Pancreas (tissue), 10 donors: Measurements from ENCODE around the gene TSC22D1. TPM values are rescaled to one million over a fixed set of nuclear protein-coding genes. Genes with fewer than 3 reads are reported as not detected.

ENCODE experiments used
- ATAC-seq, 4 donors: fragments of 200-7000 bp; cut with Tn5 transposase; one replicate each; pipeline versions ENCODE4 v1.8.0 to v1.9.1; 2020; ENCODE audit warnings: mild to moderate bottlenecking in 4 of 4, moderate library complexity in 4 of 4
- DNase-seq, 6 donors: peaks; one replicate each; pipeline ENCODE4 v3.0.0-alpha.2; 2020
- FAIRE-seq: peaks from 2 replicates; lab custom pipeline; 2012; peaks lifted over from hg19 to GRCh38; lab: Jason Lieb, UNC
- H3K27ac ChIP-seq, 4 donors: fragments of 200-600 bp; sonication (generic); 1 replicate in 3 of 4; 2 replicates in 1 of 4; pipeline versions ENCODE4 v1.5.0 to v1.8.0; 2020
- H3K27me3 ChIP-seq, 4 donors: fragments of 200-600 bp; one replicate each; pipeline ENCODE4 v1.8.0; 2021
- H3K36me3 ChIP-seq, 3 donors: fragments of 200-600 bp; sonication (generic) in 1 of 3; one replicate each; pipeline versions ENCODE4 v1.5.0 to v1.8.0; 2020 to 2021
- H3K4me1 ChIP-seq, 3 donors: fragments of 200-600 bp; one replicate each; pipeline ENCODE4 v1.8.0; 2021
- H3K4me3 ChIP-seq, 4 donors: fragments of 200-600 bp; sonication (generic) in 2 of 4; one replicate each; pipeline versions ENCODE4 v1.5.0 to v1.8.0; 2020 to 2021
- H3K9me3 ChIP-seq, 4 donors: fragments of 200-600 bp; one replicate each; pipeline ENCODE4 v1.8.0; 2021
- WGBS, 2 donors: extraction: QIAGEN DNeasy Blood & Tissue Kit; methylation state at CpG; one replicate each; pipeline ENCODE4 v1.1.7; 2013; 5-methylcytosine and 5-hydroxymethylcytosine counted together
- intact Hi-C, 3 donors: fragments of 100-400 bp; cut with DNase I; formaldehyde crosslinking; loops; one replicate each; pipeline versions ENCODE4 v1.11.1 to v1.14.2; 2022
- polyA plus RNA-seq, 2 donors: library from polyadenylated mRNA; stranded (reverse); fragments of 200-250 nt; gene quantifications; one replicate each; pipeline ENCODE4 v1.2.3, GENCODE V29; 2013
- total RNA-seq, 6 donors: library from RNA; stranded (reverse); fragmentation: NEBNext Ultra II Directional in 4 of 6; extraction: Animal tissue kit (Norgen Biotek cat#: 25700) in 4 of 6; gene quantifications; one replicate each; pipeline versions ENCODE4 v1.2.1 to v1.2.4, GENCODE V29; 2021 to 2023
- TF ChIP-seq, protein P1 (sequence below), 4 donors: fragments of 200-600 bp; sonication (generic) in 3 of 4; IDR thresholded peaks; one replicate each; pipeline versions ENCODE4 v1.5.0 to v1.8.0; 2021; ENCODE audit warnings: antibody characterized with exemption in 4 of 4
- donor health status: healthy with polysubstance abuse.
- donor health status: DM: no; HTN: no; CAD: no; lungs with moderate emphysema.
- donor health status: DM: no; HTN: no; CAD: no.
- donor health status: control.
- donor health status: control.
- donor health status: Bipolar disorder and iron deficiency.
- donor health status: DM: yes; HTN: yes; CAD: no.
- donor health status: DM: no; HTN: no; CAD: no.
- donor health status: DM: no; HTN: no; CAD: no.
- donor health status: DM: yes; HTN: yes; CAD: no.

Gene TSC22D1
- total and polyA plus RNA-seq, 8 donors = 16.8 to 49.9 (median 30.2) TPM

DNA sequence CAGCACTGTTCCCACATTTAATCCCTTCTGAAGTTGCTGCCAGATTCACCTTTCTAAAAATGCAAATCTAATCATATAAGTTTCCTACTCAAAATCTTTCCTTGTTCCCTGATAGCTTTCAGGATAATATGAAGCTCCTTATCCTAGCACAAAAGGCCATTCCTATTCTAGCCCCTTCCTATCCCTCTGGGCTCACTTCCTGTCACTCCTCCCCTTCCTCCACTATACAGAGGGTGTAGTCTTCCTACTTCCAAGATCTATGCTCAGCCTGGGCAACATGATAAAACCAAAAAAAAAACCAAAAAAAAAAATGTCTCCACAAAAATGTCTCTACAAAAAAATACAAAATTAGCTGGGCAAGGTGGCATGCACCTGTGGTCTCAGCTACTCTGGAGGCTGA is 78.3 kb downstream of the TSC22D1 start:
- TF ChIP-seq, protein P1, sequence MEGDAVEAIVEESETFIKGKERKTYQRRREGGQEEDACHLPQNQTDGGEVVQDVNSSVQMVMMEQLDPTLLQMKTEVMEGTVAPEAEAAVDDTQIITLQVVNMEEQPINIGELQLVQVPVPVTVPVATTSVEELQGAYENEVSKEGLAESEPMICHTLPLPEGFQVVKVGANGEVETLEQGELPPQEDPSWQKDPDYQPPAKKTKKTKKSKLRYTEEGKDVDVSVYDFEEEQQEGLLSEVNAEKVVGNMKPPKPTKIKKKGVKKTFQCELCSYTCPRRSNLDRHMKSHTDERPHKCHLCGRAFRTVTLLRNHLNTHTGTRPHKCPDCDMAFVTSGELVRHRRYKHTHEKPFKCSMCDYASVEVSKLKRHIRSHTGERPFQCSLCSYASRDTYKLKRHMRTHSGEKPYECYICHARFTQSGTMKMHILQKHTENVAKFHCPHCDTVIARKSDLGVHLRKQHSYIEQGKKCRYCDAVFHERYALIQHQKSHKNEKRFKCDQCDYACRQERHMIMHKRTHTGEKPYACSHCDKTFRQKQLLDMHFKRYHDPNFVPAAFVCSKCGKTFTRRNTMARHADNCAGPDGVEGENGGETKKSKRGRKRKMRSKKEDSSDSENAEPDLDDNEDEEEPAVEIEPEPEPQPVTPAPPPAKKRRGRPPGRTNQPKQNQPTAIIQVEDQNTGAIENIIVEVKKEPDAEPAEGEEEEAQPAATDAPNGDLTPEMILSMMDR (IDR thresholded peaks at IDR 0.05) = no peak
- ATAC-seq (no peak), FAIRE-seq (no peak), DNase-seq (no peak)
- Histone ChIP-seq H3K4me1 (peaks cover 0 to 22% (median 15%) of the 10 kb centered on the region in 3 donors), H3K9me3 (no peaks in the 10 kb centered on the region), H3K4me3 (no peak overlapping the region), H3K36me3 (no peaks in the 10 kb centered on the region), H3K27ac (no peak overlapping the region), H3K27me3 (no peaks in the 10 kb centered on the region)
- intact Hi-C loops = loop anchor here in 2 of 3 donors (10.0 kb wide), 2 partner anchors 387 to 467 kb away; no protein-coding TSS in a partner anchor

DNA sequence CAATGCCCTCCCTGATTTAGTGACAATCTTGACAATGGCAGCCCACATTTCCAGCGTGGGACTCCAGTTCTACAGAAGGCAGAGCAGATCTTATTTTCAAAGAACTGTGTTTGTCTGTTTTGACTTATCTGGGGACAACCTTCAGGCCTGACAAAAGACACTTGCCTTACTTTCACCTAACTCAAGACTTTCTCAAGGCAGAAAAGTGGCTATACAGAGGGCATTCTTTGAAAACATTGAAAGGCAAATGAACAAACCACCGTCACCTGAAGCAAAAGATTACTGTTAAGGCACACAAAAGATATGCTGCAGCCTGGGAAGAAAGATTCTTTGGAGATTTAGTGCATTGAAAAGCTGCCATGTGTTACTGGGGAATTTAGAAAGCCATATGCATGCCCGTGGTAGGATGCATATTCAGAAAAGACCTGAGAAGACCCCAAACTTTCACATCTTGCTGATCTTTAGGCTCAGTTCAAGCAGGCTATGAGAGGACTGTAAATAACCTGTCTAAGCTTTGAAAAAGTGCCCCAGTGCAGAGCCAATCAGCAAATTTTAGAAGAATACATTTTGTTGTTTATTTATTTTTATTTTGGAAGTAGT is 82.8 kb downstream of the TSC22D1 start:
- H3K27me3 ChIP-seq = no peaks in the 10 kb centered on the region
- FAIRE-seq = no peak
- intact Hi-C loops = loop anchor here in 2 of 3 donors (10.0 kb wide), 2 partner anchors 391 to 471 kb away; no protein-coding TSS in a partner anchor
- H3K36me3 ChIP-seq = no peaks in the 10 kb centered on the region
- DNase-seq = no peak
- no peak for ATAC-seq
- peaks cover 0 to 5% (median 0%) of the 10 kb centered on the region in 3 donors for H3K4me1 ChIP-seq
- no peaks in the 10 kb centered on the region for H3K9me3 ChIP-seq
- WGBS, 2 donors = 72 to 73% methylated on average over 3 of the region's 3 CpGs
- H3K4me3 ChIP-seq = no peak overlapping the region
- no peak overlapping the region for H3K27ac ChIP-seq
- TF ChIP-seq, protein P1 (IDR thresholded peaks at IDR 0.05) = no peak

- intact Hi-C loops = loop anchor here in 2 of 3 donors (10.0 kb wide), 2 partner anchors 395 to 475 kb away; no protein-coding TSS in a partner anchor
- H3K36me3 ChIP-seq = no peaks in the 10 kb centered on the region
- no peaks in the 10 kb centered on the region for H3K9me3 ChIP-seq
- DNase-seq (no peak), ATAC-seq (no peak), FAIRE-seq (no peak)
- no peaks in the 10 kb centered on the region for H3K27me3 ChIP-seq
- no peak overlapping the region for H3K27ac ChIP-seq
- H3K4me3 ChIP-seq = no peak overlapping the region
- peaks cover 0 to 5% (median 0%) of the 10 kb centered on the region in 3 donors for H3K4me1 ChIP-seq
- TF ChIP-seq, protein P1 (IDR thresholded peaks at IDR 0.05) = no peak
- WGBS, 2 donors = 16 to 26% methylated on average over 1 of the region's 1 CpG
Observed at GRCh38 chr13:44489751-44490150, 86.4 kb downstream of the TSC22D1 start.

- Histone ChIP-seq H3K36me3 (no peaks in the 10 kb centered on the region), H3K9me3 (no peaks in the 10 kb centered on the region), H3K4me3 (no peak overlapping the region), H3K4me1 (peaks cover 0 to 2% (median 0%) of the 10 kb centered on the region in 3 donors), H3K27ac (no peak overlapping the region), H3K27me3 (no peaks in the 10 kb centered on the region)
- TF ChIP-seq, protein P1 (IDR thresholded peaks at IDR 0.05) = no peak
- WGBS, 2 donors = 95 to 96% methylated on average over 1 of the region's 1 CpG
- no peak for DNase-seq
- no peak for FAIRE-seq
- ATAC-seq = no peak
- intact Hi-C loops = no loop called here
Observed at GRCh38 chr13:44487989-44488388, 88.1 kb downstream of the TSC22D1 start.

- Histone ChIP-seq H3K4me3 (no peak overlapping the region), H3K4me1 (no peaks in the 10 kb centered on the region), H3K36me3 (no peaks in the 10 kb centered on the region), H3K27me3 (no peaks in the 10 kb centered on the region), H3K27ac (no peak overlapping the region), H3K9me3 (no peaks in the 10 kb centered on the region)
- no peak for DNase-seq
- ATAC-seq = no peak
- TF ChIP-seq, protein P1 (IDR thresholded peaks at IDR 0.05) = no peak
- FAIRE-seq = no peak
- WGBS, 2 donors = 75 to 78% methylated on average over 4 of the region's 4 CpGs
- intact Hi-C loops = no loop called here
Observed at GRCh38 chr13:44484562-44485138, 91.5 kb downstream of the TSC22D1 start.
